GM18498 (cell line): ENCODE data around the gene MPRIP.
"Not testable (repeated sequence)": the region's sequence is repeated elsewhere in the genome, so short reads cannot be mapped to it uniquely, and the experiment has no call there.

Experiments used
- ATAC-seq: cut with Tn5 transposase; IDR thresholded peaks from one replicate; pipeline ENCODE4 v1.9.1; 2021; ENCODE audit warnings: mild to moderate bottlenecking, moderate library complexity; ENCODE audit not compliant: unreplicated experiment

MPRIP gene

GRCh38 chr17:17013828-17014747 is 28.2 kb upstream of the MPRIP start:
- not testable (repeated sequence) for ATAC-seq

GRCh38 chr17:17014748-17015124 is 27.5 kb upstream of the MPRIP start:
- not testable (repeated sequence) for ATAC-seq

GRCh38 chr17:17015230-17015629 is 27.0 kb upstream of the MPRIP start:
- no peak for ATAC-seq

- ATAC-seq: not testable (repeated sequence)
Measured at GRCh38 chr17:17016199-17017197, 25.8 kb upstream of the MPRIP start.

GRCh38 chr17:17017343-17018014 is 24.8 kb upstream of the MPRIP start:
- no peak for ATAC-seq

GRCh38 chr17:17018021-17018441 is 24.2 kb upstream of the MPRIP start:
- ATAC-seq: no peak

- ATAC-seq: no peak
Measured at GRCh38 chr17:17018612-17019429, 23.4 kb upstream of the MPRIP start.

- no peak for ATAC-seq
Measured at GRCh38 chr17:17019430-17019762, 22.9 kb upstream of the MPRIP start.

GRCh38 chr17:17019891-17020456 is 22.3 kb upstream of the MPRIP start:
- ATAC-seq: no peak

GRCh38 chr17:17020821-17021193 is 21.4 kb upstream of the MPRIP start:
- ATAC-seq: no peak

- no peak for ATAC-seq
Measured at GRCh38 chr17:17021194-17021863, 20.9 kb upstream of the MPRIP start.

- no peak for ATAC-seq
Measured at GRCh38 chr17:17022011-17022410, 20.2 kb upstream of the MPRIP start.

GRCh38 chr17:17022456-17022855 is 19.8 kb upstream of the MPRIP start:
- ATAC-seq: no peak

GRCh38 chr17:17024778-17025300 is 17.4 kb upstream of the MPRIP start:
- ATAC-seq: no peak

- ATAC-seq: no peak
Measured at GRCh38 chr17:17025621-17026020, 16.6 kb upstream of the MPRIP start.

- ATAC-seq: no peak
Measured at GRCh38 chr17:17026163-17026562, 16.1 kb upstream of the MPRIP start.

- ATAC-seq: no peak
Measured at GRCh38 chr17:17027442-17028058, 14.7 kb upstream of the MPRIP start.

GRCh38 chr17:17028059-17028877 is 14.0 kb upstream of the MPRIP start:
- ATAC-seq: no peak
